Hepatic stellate cell (primary cell): ENCODE data around the gene RTL1.

Experiments
- DNase-seq: peaks from one replicate; pipeline ENCODE4 v3.0.0; 2011; ENCODE audit warnings: low spot score

The RTL1 gene

GRCh38 chr14:100834794-100835547 lies 68.6 kb downstream of the RTL1 start:
- DNase-seq: no peak

GRCh38 chr14:100834082-100834793 lies 69.3 kb downstream of the RTL1 start:
- no peak for DNase-seq

DNA sequence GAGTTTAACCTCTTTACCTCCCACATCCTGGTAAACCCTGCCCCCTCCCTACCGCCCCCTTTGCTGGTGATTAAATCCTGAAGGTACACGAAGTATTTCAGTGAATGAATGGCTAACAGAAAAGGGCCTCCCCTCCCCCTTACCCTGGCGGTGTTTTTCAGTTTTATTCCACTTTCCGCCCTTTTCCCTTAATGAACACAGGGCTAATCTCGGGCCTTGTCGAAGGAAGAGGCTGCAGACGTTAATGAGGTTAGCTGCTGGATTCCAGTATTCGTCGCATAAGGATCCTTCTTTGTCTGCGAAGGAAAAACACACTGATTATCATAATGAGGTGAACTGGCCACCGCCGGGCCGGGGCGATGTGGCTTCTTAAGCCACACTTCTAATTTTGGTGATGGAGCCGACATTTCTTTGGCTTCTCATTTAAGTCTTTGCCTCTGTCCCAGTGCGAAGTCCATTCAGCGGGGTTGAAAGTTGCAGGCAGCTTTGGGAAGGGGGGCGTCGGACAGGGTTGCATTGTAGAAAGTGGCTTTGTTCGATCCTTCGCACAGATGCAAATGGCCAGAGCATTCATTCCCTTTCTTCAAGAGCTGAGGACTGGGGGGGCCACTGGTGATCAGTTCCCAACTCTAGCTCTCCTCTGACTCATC lies 71.1 kb downstream of the RTL1 start:
- no peak for DNase-seq

- no peak for DNase-seq
Measured at GRCh38 chr14:100830681-100831080, 72.8 kb downstream of the RTL1 start.
